HCT116 (cell line): ENCODE results near the gene GNAI3. TPM values are rescaled to one million over a fixed set of nuclear protein-coding genes. Genes with fewer than 3 reads are reported as not detected.
A peak's percentile ranks its signal among the peaks of the same experiment; 100 is the strongest.

Experiments
- ATAC-seq: fragments of 200-7000 bp; cut with Tn5 transposase; 2 replicates; pipeline ENCODE4 v1.9.1; 2020; ENCODE audit warnings: mild to moderate bottlenecking, moderate library complexity
- BruUV-seq: library from RNA; stranded (reverse); fragments of 400-500 nt; replicated peaks from 2 replicates; lab custom pipeline; 2021; lab: Mats Ljungman, UMichigan
- CTCF ChIA-PET: fragments of 300-600 bp; sonication (Branson Sonifier 250); formaldehyde crosslinking; loops from one replicate; lab custom pipeline; 2021; ENCODE audit warnings: antibody characterized with exemption; lab: Charles Lee
- POLR2A ChIA-PET: fragments of 300-600, 350-600 bp; sonication (Branson Sonifier 250); formaldehyde crosslinking; loops from one replicate; lab custom pipeline; 2021; ENCODE audit warnings: antibody characterized with exemption; lab: Charles Lee
- RAD21 ChIA-PET, 2 experiments: fragments of 300-600 bp; sonication (Branson Sonifier 250); formaldehyde crosslinking; loops; one replicate each; lab custom pipeline; 2023; ENCODE audit warnings: low total read pairs in 2 of 2; ENCODE audit not compliant: uncharacterized antibody in 2 of 2, unreplicated experiment in 2 of 2, low non-redundant PET in 1 of 2; lab: Charles Lee
- DNase-seq: peaks from one replicate; pipeline ENCODE4 v3.0.0-alpha.2; 2010; ENCODE audit warnings: low read depth, low spot score
- H2AFZ ChIP-seq: fragments of 200-600 bp; shearing (Covaris generic), sonication (generic); 2 replicates; pipeline ENCODE4 v1.6.1; 2017; ENCODE audit warnings: low read depth, mixed run types, mixed read lengths, antibody characterized with exemption, low read length; ENCODE audit not compliant: poor library complexity, severe bottlenecking
- H3K27ac ChIP-seq: 2 replicates; pipeline ENCODE4 v1.5.1; 2012; ENCODE audit warnings: low read depth, low read length
- H3K27me3 ChIP-seq: fragments of 200-600 bp; sonication (generic); 2 replicates; pipeline ENCODE4 v1.6.1; 2016; ENCODE audit warnings: mixed run types, low read length, mixed read lengths; ENCODE audit not compliant: insufficient read depth
- H3K36me3 ChIP-seq, 2 experiments: fragments of 200-500 bp in 1 of 2; fragments of 200-600 bp in 1 of 2; sonication (Bioruptor generic) in 1 of 2; sonication (generic) in 1 of 2; 2 replicates each; pipeline versions ENCODE4 v1.5.1 to v1.6.1; 2014 to 2016; ENCODE audit warnings: low read length in 2 of 2, inconsistent platforms in 1 of 2, mixed read lengths in 1 of 2, mixed run types in 1 of 2; ENCODE audit not compliant: insufficient read depth in 2 of 2, control insufficient read depth in 1 of 2
- H3K4me1 ChIP-seq, 2 experiments: fragments of 200-600 bp in 1 of 2; sonication (generic) in 1 of 2; 2 replicates each; pipeline versions ENCODE4 v1.5.1 to v1.6.1; 2012 to 2017; ENCODE audit warnings: low read length in 2 of 2, inconsistent platforms in 1 of 2, mild to moderate bottlenecking in 1 of 2, mixed read lengths in 1 of 2, mixed run types in 1 of 2, moderate library complexity in 1 of 2; ENCODE audit not compliant: insufficient read depth in 2 of 2, control insufficient read depth in 1 of 2
- H3K4me2 ChIP-seq: fragments of 200-600 bp; sonication (generic); 2 replicates; pipeline ENCODE4 v1.6.1; 2017; ENCODE audit warnings: mixed run types, low read length, mixed read lengths
- H3K4me3 ChIP-seq, 2 experiments: fragments of 200-600 bp in 1 of 2; sonication (generic) in 1 of 2; replicated peaks in 1 of 2; 2 replicates each; pipeline ENCODE4 v1.5.1; 2011 to 2016; ENCODE audit warnings: low read length in 2 of 2, control low read depth in 1 of 2, low read depth in 1 of 2, mild to moderate bottlenecking in 1 of 2, mixed read lengths in 1 of 2, mixed run types in 1 of 2
- H3K79me2 ChIP-seq: fragments of 200-600 bp; sonication (generic); 2 replicates; pipeline ENCODE4 v1.6.1; 2017; ENCODE audit warnings: mild to moderate bottlenecking, mixed run types, low read length, moderate library complexity, mixed read lengths; ENCODE audit not compliant: insufficient read depth
- H3K9ac ChIP-seq: fragments of 200-600 bp; sonication (generic); 2 replicates; pipeline ENCODE4 v1.6.1; 2016; ENCODE audit warnings: low read length, mixed read lengths
- H3K9me2 ChIP-seq: fragments of 200-600 bp; sonication (generic), shearing (Covaris generic); 2 replicates; pipeline ENCODE4 v1.6.1; 2017; ENCODE audit warnings: mixed run types, mild to moderate bottlenecking, moderate library complexity; ENCODE audit not compliant: insufficient read depth
- H3K9me3 ChIP-seq, 2 experiments: fragments of 200-500 bp in 1 of 2; fragments of 200-600 bp in 1 of 2; sonication (Bioruptor generic) in 1 of 2; sonication (generic) in 1 of 2; 2 replicates each; pipeline ENCODE4 v1.6.1; 2014 to 2017; ENCODE audit warnings: low read length in 2 of 2, mixed read lengths in 2 of 2, inconsistent platforms in 1 of 2, low read depth in 1 of 2, mild to moderate bottlenecking in 1 of 2, mixed run types in 1 of 2, moderate library complexity in 1 of 2; ENCODE audit not compliant: control insufficient read depth in 1 of 2, insufficient read depth in 1 of 2
- H4K20me1 ChIP-seq: fragments of 200-600 bp; sonication (generic), shearing (Covaris generic); 2 replicates; pipeline ENCODE4 v1.6.1; 2017; ENCODE audit warnings: mixed run types, mild to moderate bottlenecking, moderate library complexity; ENCODE audit not compliant: insufficient read depth
- RAD21 ChIP-seq: IDR thresholded peaks from 2 replicates; pipeline ENCODE4 v1.6.1; 2012; ENCODE audit warnings: low read depth, mild to moderate bottlenecking
- SP1 ChIP-seq: IDR thresholded peaks from 2 replicates; pipeline ENCODE4 v1.6.1; 2012; ENCODE audit warnings: low read depth
- intact Hi-C: fragments of 100-400 bp; cut with micrococcal nuclease; formaldehyde crosslinking; loops from 2 replicates; pipeline ENCODE4 v1.10.0; 2022
- total RNA-seq: library from RNA; stranded (reverse); gene quantifications from one replicate; pipeline ENCODE4 v1.2.1, GENCODE V29; 2021; ENCODE audit not compliant: unreplicated experiment
- TF ChIP-seq, protein P1 (sequence below), 3 experiments: fragments of 200-600 bp in 1 of 3; sonication (generic) in 1 of 3; IDR thresholded peaks in 2 of 3; conservative IDR thresholded peaks in 1 of 3; 2 replicates each; pipeline ENCODE4 v1.5.1; 2012 to 2017; ENCODE audit warnings: low read depth in 2 of 3, low read length in 2 of 3, antibody characterized with exemption in 1 of 3, borderline replicate concordance in 1 of 3, control low read depth in 1 of 3, mild to moderate bottlenecking in 1 of 3, mixed read lengths in 1 of 3, mixed run types in 1 of 3, moderate library complexity in 1 of 3; ENCODE audit not compliant: insufficient read depth in 1 of 3

Gene GNAI3
- total RNA-seq, 1 experiment from 2014 or later: 9.5 TPM

DNA sequence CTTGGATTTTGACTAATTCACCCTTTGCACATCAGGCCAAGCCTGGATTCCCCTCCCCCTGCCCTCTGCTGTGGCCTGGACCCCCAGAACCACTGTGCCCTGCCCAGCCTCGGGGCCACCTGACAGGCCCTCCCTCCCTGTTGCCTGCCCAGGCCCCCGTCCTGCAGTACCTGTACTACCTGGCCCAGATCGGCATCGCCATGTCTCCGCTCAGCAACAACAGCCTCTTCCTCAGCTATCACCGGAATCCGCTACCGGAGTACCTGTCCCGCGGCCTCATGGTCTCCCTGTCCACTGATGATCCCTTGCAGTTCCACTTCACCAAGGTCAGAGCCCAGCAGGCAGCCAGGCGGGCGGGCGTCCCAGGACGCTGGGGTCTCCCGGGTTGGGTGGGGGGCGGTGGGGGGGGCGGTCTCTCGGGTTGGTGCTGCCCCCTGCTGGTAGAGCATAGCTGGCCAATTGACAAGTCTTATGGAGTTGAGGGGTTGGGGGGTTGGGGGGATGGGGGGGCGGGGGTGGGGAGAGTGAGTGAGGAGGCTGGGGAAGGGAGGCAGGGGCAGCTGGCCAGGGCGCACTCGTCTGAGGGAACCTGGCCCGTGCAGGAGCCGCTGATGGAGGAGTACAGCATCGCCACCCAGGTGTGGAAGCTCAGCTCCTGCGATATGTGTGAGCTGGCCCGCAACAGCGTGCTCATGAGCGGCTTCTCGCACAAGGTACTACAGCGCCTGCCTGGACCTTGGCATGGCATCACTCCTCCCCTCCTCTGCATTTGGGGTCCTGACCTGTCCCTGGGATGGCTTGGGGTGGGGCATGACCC, 81.9 kb downstream of the GNAI3 start:
- no peaks in the 10 kb centered on the region for H4K20me1 ChIP-seq
- no TSS peak for BruUV-seq
- no peak overlapping the region for H3K4me2 ChIP-seq
- ChIA-PET CTCF (interaction anchor here (0.6 to 4.1 kb wide), 12 partner anchors 10 to 614 kb away, joined by 3 to 35 read pairs (median 7); partner anchors contain the start of genes AHCYL1, AMPD2, GNAI3 and GNAT2), RAD21 (interaction anchor here (0.6 to 1.3 kb wide), 4 partner anchors 10 to 89 kb away, joined by 3 to 8 read pairs (median 6); no protein-coding TSS in a partner anchor), POLR2A (interaction anchor here (0.8 kb wide), 2 partner anchors 82 to 84 kb away, joined by 3 to 5 read pairs; no protein-coding TSS in a partner anchor)
- intact Hi-C loops: loop anchor here (1.0 kb wide), 1 partner anchor 84 kb away; no protein-coding TSS in a partner anchor
- no peaks in the 10 kb centered on the region for H3K9me3 ChIP-seq
- H3K4me1 ChIP-seq: peaks cover 0 to 9% of the 10 kb centered on the region in 2 experiments; a peak in 1 of 4 replicates
- TF ChIP-seq, protein P1, sequence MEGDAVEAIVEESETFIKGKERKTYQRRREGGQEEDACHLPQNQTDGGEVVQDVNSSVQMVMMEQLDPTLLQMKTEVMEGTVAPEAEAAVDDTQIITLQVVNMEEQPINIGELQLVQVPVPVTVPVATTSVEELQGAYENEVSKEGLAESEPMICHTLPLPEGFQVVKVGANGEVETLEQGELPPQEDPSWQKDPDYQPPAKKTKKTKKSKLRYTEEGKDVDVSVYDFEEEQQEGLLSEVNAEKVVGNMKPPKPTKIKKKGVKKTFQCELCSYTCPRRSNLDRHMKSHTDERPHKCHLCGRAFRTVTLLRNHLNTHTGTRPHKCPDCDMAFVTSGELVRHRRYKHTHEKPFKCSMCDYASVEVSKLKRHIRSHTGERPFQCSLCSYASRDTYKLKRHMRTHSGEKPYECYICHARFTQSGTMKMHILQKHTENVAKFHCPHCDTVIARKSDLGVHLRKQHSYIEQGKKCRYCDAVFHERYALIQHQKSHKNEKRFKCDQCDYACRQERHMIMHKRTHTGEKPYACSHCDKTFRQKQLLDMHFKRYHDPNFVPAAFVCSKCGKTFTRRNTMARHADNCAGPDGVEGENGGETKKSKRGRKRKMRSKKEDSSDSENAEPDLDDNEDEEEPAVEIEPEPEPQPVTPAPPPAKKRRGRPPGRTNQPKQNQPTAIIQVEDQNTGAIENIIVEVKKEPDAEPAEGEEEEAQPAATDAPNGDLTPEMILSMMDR (IDR thresholded peaks at IDR 0.05 in 2 of 3, conservative IDR thresholded peaks at IDR 0.05 in 1 of 3; ENCODE audit: borderline replicate concordance in 1 of 3, insufficient read depth in 1 of 3, low read depth in 2 of 3, low read length in 2 of 3): peak in 1 of 3 experiments; percentile 9; a peak in 1 of 6 replicates
- TF ChIP-seq SP1 (no peak), RAD21 (no peak)
- H3K79me2 ChIP-seq: no peaks in the 10 kb centered on the region; the same call in 1 of the 2 replicates
- H2AFZ ChIP-seq: no peak overlapping the region
- no peak overlapping the region for H3K4me3 ChIP-seq
- no peaks in the 10 kb centered on the region for H3K9me2 ChIP-seq
- DNase-seq: no peak
- H3K27me3 ChIP-seq: no peaks in the 10 kb centered on the region
- peaks cover 6 to 20% of the 10 kb centered on the region in 2 experiments; a peak in 3 of 4 replicates for H3K36me3 ChIP-seq
- peak; percentile 28 for ATAC-seq
- no peak overlapping the region for H3K27ac ChIP-seq
- H3K9ac ChIP-seq: no peak overlapping the region
